G401 (cell line): ENCODE results near the gene CAMTA1. TPM values are rescaled to one million over a fixed set of nuclear protein-coding genes. Genes with fewer than 3 reads are reported as not detected.
A peak's percentile ranks its signal among the peaks of the same experiment; 100 is the strongest.
"Not testable (repeated sequence)": the region's sequence is repeated elsewhere in the genome, so short reads cannot be mapped to it uniquely, and the experiment has no call there.

Experiments
- DNase-seq: peaks from one replicate; pipeline ENCODE4 v3.0.0-alpha.2; 2015; ENCODE audit warnings: low spot score
- in situ Hi-C: cut with HindIII; loops from 2 replicates; pipeline ENCODE4 v1.10.0; 2016; ENCODE audit warnings: low sequenced_read_pairs, mixed read lengths
- total RNA-seq: library from RNA; depleted of rRNA; stranded (reverse); fragments of >200 nt; shearing (Covaris generic); gene quantifications from 2 replicates; pipeline ENCODE4 v1.2.3, GENCODE V29; 2014

CAMTA1 gene
- total RNA-seq, 1 experiment from 2014 or later, result 137 TPM

DNA sequence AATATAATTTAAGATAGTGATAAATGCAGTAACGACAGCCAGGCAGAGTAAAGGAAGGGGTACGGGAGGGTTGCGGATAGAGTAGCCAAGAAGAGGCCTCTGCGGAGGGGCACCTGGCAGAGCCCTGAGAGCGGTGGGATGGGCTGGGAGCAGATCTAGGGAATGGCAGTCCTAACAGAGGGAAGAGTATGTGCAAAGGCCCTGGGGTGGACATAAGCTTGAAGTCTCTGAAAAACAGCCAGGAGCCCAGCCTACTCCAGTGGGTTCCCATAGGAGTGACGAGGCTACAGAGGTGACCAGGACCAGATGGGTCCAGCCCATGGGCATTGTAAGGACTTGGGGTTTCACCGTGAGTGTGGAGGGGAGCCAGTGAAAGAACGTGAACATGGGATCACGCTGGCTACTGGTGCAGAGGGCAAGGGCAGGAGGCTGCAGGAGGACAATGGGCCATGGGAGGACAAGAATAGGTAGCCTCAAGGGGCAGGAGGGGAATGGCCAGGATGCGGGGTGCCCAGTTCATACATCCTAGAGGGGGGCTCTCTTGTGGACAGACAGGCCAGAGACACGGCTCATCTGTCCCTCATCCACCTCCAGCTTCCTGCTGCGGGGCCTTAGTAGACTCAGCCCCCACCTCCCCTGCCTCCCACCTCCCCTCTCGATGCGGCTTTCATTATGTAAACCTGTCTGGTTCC lies 800.1 kb downstream of the CAMTA1 start:
- in situ Hi-C loops, result no loop called here
- no peak for DNase-seq

- no peak for DNase-seq
- in situ Hi-C loops, result no loop called here
Measured at GRCh38 chr1:7586031-7586941, 801.0 kb downstream of the CAMTA1 start.

- in situ Hi-C loops, result no loop called here
- DNase-seq, result no peak
Measured at GRCh38 chr1:7587108-7587772, 802.0 kb downstream of the CAMTA1 start.

GRCh38 chr1:7587773-7588456 lies 802.7 kb downstream of the CAMTA1 start:
- DNase-seq, result no peak
- in situ Hi-C loops, result no loop called here

DNA sequence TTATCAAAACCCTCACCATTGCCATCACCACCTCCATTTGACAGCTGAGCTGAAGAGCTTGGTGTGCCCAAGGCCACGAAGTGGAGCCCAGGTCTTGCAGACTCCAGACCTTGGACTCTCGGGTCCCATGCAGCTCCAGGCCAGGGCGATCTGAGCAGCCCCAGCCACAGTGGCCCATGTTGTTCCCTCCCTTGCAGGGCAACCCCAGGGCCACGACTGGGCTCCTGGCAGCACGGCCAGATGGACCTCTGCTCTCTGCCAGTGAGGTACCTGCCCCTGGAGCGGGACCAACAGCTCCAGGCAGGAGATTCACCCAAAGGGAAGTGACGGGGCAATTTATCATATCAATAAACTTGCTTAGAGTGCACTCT lies 803.2 kb downstream of the CAMTA1 start:
- DNase-seq, result no peak
- in situ Hi-C loops, result no loop called here

DNA sequence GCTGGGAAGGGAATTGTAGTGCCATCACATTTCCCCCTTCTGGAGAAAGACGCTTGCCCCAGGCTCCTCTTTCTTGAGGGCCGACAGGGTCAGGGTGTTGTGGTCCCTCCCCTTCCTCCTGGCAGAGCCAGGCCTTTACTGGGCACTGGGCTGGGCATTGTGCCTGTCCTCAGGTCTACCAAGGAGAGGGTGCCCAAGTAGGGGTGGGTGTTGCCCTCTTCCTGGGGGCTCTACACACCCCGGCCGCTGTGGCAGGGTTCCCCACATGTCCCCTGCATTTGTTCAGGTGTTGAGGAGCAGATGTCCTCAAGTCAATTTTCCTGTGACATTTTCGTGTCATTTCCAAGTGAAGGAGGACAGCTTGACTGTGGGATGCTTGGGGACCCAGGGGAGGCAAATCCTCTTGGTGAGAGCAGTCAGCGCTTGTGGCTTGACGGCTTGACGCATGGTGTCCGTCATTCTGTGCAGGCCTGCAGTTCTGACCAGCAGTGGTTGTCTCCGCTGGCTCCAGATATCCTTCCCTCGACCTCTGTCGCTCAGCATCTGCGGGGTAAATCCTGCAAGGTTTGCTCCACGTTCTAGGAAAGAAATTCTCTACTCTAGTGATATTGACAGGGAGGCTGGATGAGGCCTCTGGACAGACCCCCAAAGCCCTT lies 804.0 kb downstream of the CAMTA1 start:
- in situ Hi-C loops, result no loop called here
- DNase-seq, result no peak

DNA sequence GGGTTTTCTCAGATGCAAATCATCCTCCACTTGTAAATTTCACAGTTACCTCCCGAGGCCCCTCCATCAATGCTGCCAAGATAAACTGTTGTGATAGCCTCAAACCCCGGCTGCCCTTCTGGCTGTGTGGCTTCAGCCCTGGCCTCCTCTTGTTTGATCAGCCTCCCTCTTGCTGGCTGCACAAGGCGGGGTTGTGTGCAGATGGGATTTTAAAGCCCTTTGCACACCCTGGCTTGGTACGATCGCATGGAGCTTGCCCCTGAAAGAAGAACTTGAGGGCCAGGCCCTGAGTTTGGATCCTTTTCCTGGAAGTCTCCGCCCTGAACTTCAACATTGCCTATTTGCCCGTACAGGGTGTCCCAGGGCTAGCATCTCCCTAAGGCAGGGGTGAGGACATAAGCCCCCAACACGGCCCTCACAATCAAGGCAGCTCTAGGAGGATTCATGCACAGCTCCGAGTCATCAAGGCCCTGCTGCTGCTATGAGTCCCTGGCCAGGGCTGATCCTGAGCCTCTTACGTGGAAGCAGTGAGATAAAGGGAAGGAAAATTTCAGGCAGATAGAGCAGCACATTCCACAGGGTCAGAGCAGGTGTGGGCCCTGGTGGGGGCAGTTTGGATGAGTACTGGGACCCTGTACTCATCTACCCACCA lies 804.6 kb downstream of the CAMTA1 start:
- no peak for DNase-seq
- in situ Hi-C loops, result no loop called here

- in situ Hi-C loops, result no loop called here
- no peak for DNase-seq
Measured at GRCh38 chr1:7590426-7590790, 805.2 kb downstream of the CAMTA1 start.

DNA sequence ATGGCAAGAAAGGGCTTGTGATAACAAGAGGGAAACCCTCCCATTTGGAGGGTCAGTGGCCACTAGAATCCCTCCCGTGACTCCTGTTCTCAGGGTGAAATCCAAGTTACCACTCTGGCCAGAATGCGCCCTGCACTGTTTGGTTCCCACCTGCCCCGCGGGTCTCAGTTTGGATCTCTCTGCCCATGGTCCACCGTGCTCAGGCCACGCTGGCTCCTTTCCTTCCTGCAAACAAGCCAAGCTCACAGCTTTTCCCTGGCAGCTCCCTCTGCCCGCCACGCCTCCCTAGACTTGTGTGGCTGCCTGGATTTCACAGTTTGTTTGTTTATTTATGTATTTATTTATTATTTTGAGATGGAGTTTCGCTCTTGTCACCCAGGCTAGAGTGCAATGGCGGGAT lies 806.3 kb downstream of the CAMTA1 start:
- in situ Hi-C loops, result no loop called here
- DNase-seq, result peak; percentile 25

DNA sequence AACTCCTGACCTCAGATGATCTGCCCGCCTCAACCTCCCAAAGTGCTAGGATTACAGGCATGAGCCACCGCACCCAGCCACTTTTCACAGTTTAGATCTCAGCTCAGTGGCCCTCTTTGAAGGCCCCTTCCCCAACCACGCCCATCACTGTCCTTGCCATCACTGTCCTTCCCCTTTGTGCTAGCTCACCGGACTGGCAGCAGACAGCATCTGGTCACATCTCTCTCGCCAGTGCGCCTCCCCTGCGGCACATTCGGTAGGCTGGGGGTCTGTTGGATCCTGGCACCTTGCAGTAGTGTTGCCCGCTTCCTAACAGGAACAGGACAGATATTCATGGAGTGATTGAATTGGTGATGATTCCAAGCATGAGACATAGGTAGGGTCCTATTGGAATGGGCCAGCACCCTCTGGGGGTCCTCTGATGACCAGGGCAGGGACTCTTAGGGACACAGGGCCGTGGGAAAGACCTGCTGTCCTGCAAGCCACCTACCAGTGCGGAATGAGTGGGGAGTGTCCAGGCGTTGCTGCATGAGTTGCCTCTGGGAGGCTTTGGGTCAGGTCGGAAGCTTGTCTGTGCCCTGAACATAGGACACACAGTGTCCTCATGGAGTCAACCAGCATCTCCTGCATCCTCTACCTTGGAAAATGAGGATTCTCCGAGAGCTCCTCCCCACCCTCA lies 807.0 kb downstream of the CAMTA1 start:
- DNase-seq, result no peak
- in situ Hi-C loops, result no loop called here

DNA sequence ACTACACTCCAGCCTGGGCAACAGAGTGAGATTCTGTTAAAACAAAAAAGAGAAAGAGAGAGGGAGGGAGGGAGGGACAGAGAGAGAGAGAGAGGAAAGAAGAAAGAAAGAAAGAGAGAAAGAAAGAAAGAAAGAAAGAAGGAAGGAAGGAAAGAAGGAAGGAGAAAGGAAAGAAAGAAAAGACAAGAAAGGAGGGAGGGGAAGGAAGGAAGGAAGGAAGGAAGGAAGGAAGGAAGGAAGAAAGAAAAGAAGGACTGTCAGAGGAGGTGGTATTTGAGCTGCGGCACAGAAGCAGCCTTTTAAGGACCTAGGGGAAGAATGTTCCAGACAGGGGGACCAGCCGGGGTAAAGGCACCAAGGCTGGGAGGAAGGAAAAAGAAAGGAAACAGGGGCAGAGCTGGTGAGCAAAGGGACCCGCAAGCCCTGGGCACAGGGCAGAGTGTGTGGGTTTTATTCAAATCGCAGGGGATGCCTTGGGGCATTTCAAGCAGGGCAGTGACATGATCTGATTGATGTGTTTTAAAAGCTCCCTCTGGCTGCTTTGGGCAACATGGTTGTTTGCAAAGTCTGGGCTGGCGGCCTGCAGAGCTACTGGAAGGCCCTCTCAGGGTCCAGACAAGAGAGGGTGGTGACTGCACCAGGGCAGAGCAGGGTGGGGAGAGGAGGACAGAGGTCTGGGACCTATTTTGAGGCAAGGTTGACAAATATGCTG lies 808.9 kb downstream of the CAMTA1 start:
- in situ Hi-C loops, result no loop called here

GRCh38 chr1:7594714-7595295 lies 809.6 kb downstream of the CAMTA1 start:
- in situ Hi-C loops, result no loop called here

More for the DNA sequence above, 808.9 kb downstream of the CAMTA1 start:
- no peak for DNase-seq

GRCh38 chr1:7595336-7595735 lies 810.1 kb downstream of the CAMTA1 start:
- in situ Hi-C loops, result no loop called here
- no peak for DNase-seq

More at GRCh38 chr1:7594714-7595295, 809.6 kb downstream of the CAMTA1 start:
- DNase-seq, result no peak

DNA sequence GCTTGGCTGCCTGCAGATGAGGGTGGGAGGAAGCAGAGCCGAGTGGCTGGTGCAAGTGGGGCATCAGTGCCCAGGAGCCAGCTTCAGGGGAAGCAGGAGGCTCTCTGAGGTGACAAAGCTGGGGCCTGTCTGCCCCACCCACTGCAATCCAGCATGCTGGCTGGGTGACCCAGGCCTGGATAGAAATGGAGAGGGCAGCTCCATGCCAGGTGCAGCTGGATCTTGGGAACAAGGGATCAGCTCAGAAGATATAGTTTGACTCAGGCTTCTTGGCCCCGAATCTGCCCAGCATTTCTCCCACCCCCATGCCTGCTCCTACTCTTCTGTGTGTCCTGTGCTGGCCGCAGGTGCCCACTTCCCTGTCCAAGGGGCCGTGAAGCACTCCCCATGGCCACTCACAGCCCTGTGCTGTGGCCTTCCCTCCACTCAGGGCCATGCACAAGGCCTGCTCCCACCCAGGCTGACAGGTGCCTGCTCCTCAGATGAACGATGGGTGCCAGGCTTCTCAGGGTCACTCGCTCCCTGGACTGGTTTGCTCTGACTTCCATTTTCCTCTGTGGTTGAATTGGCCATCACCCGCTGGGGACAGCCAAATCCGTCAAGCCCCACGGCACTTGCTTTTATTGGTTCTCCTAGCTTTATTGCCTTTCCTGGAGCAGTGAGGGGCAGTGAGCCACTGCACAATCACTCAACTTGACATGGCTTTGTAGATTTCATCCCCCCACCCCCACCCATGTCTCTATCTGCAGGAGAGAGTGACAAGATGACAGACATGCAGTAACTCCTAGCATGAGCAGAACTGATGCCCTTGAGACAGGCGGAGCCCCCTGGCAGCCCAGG lies 811.1 kb downstream of the CAMTA1 start:
- no peak for DNase-seq
- in situ Hi-C loops, result no loop called here

GRCh38 chr1:7598058-7598457 lies 812.8 kb downstream of the CAMTA1 start:
- in situ Hi-C loops, DNase-seq: not testable (repeated sequence)

GRCh38 chr1:7604906-7605305 lies 819.7 kb downstream of the CAMTA1 start:
- in situ Hi-C loops, DNase-seq: not testable (repeated sequence)
